HG02642 (cell line): Measurements from ENCODE around the gene TNFRSF13B.
"Not testable (repeated sequence)": the region's sequence is repeated elsewhere in the genome, so short reads cannot be mapped to it uniquely, and the experiment has no call there.

Experiments used
- ATAC-seq: cut with Tn5 transposase; IDR thresholded peaks from one replicate; pipeline ENCODE4 v1.9.1; 2021; ENCODE audit warnings: mild to moderate bottlenecking; ENCODE audit not compliant: unreplicated experiment, poor library complexity

TNFRSF13B gene

GRCh38 chr17:16929035-16929680 is 42.8 kb downstream of the TNFRSF13B start:
- ATAC-seq = no peak

GRCh38 chr17:16928406-16929034 is 43.4 kb downstream of the TNFRSF13B start:
- ATAC-seq = no peak

- no peak for ATAC-seq
Observed at GRCh38 chr17:16927641-16928321, 44.1 kb downstream of the TNFRSF13B start.

- ATAC-seq = no peak
Observed at GRCh38 chr17:16926571-16927451, 45.1 kb downstream of the TNFRSF13B start.

- ATAC-seq = no peak
Observed at GRCh38 chr17:16926061-16926511, 45.8 kb downstream of the TNFRSF13B start.

GRCh38 chr17:16925461-16926060 is 46.4 kb downstream of the TNFRSF13B start:
- ATAC-seq = no peak

- ATAC-seq = no peak
Observed at GRCh38 chr17:16924696-16925440, 47.0 kb downstream of the TNFRSF13B start.

GRCh38 chr17:16923904-16924695 is 47.8 kb downstream of the TNFRSF13B start:
- no peak for ATAC-seq

GRCh38 chr17:16923097-16923903 is 48.6 kb downstream of the TNFRSF13B start:
- ATAC-seq = no peak

- no peak for ATAC-seq
Observed at GRCh38 chr17:16922386-16923096, 49.4 kb downstream of the TNFRSF13B start.

GRCh38 chr17:16921451-16921850 is 50.5 kb downstream of the TNFRSF13B start:
- not testable (repeated sequence) for ATAC-seq

GRCh38 chr17:16920628-16921020 is 51.3 kb downstream of the TNFRSF13B start:
- no peak for ATAC-seq

- ATAC-seq = no peak
Observed at GRCh38 chr17:16919663-16920627, 52.0 kb downstream of the TNFRSF13B start.

- no peak for ATAC-seq
Observed at GRCh38 chr17:16918443-16918842, 53.5 kb downstream of the TNFRSF13B start.

GRCh38 chr17:16917671-16918394 is 54.1 kb downstream of the TNFRSF13B start:
- no peak for ATAC-seq

- ATAC-seq = no peak
Observed at GRCh38 chr17:16916557-16916920, 55.4 kb downstream of the TNFRSF13B start.
